Subcutaneous adipose tissue (tissue), 4 donors: ENCODE results near the gene FLAD1. TPM values are rescaled to one million over a fixed set of nuclear protein-coding genes. Genes with fewer than 3 reads are reported as not detected.

Source experiments
- total RNA-seq, 4 donors: library from RNA; depleted of rRNA; stranded (reverse); fragments of >200 nt; gene quantifications; one replicate each; pipeline ENCODE4 v1.1.0, GENCODE V29; 2016
- TF ChIP-seq, protein P1 (sequence below): fragments of 450-650 bp; IDR thresholded peaks from one replicate; pipeline ENCODE4 v1.5.1; 2016; ENCODE audit warnings: low read depth, mild to moderate bottlenecking, control low read depth, antibody characterized with exemption, moderate library complexity

Gene FLAD1
- total RNA-seq, 4 donors from 2014 or later: 23.5 to 25.9 (median 24.7) TPM

GRCh38 chr1:155000726-155001424 lies 17.7 kb downstream of the FLAD1 start:
- TF ChIP-seq, protein P1, sequence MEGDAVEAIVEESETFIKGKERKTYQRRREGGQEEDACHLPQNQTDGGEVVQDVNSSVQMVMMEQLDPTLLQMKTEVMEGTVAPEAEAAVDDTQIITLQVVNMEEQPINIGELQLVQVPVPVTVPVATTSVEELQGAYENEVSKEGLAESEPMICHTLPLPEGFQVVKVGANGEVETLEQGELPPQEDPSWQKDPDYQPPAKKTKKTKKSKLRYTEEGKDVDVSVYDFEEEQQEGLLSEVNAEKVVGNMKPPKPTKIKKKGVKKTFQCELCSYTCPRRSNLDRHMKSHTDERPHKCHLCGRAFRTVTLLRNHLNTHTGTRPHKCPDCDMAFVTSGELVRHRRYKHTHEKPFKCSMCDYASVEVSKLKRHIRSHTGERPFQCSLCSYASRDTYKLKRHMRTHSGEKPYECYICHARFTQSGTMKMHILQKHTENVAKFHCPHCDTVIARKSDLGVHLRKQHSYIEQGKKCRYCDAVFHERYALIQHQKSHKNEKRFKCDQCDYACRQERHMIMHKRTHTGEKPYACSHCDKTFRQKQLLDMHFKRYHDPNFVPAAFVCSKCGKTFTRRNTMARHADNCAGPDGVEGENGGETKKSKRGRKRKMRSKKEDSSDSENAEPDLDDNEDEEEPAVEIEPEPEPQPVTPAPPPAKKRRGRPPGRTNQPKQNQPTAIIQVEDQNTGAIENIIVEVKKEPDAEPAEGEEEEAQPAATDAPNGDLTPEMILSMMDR: no peak

GRCh38 chr1:155001425-155001674 lies 18.2 kb downstream of the FLAD1 start:
- TF ChIP-seq, protein P1: no peak

- TF ChIP-seq, protein P1: no peak
Measured at GRCh38 chr1:155001675-155002463, 18.7 kb downstream of the FLAD1 start.

- TF ChIP-seq, protein P1: no peak
Measured at GRCh38 chr1:155002464-155003226, 19.5 kb downstream of the FLAD1 start, which contains the start of gene ZBTB7B. TSS of gene ZBTB7B (plus strand) at chr1:155002802. CDS start at chr1:155014661, 11,859 bp downstream.

- TF ChIP-seq, protein P1: no peak
Measured at GRCh38 chr1:155003227-155003765, 20.2 kb downstream of the FLAD1 start.

- TF ChIP-seq, protein P1: no peak
Measured at GRCh38 chr1:155003766-155004351, 20.7 kb downstream of the FLAD1 start.
